NT2/D1 (cell line): ENCODE data around the gene PRKG1.

Experiments
- DNase-seq: peaks from one replicate; pipeline ENCODE4 v3.0.0-alpha.2; 2011; ENCODE audit warnings: low read depth, low spot score
- H3K27me3 ChIP-seq: 2 replicates; pipeline ENCODE4 v1.6.0; 2011; ENCODE audit warnings: mild to moderate bottlenecking; ENCODE audit not compliant: insufficient read length, insufficient read depth
- H3K36me3 ChIP-seq: 2 replicates; pipeline ENCODE4 v1.6.1; 2011; ENCODE audit warnings: mild to moderate bottlenecking, low read length, mixed read lengths; ENCODE audit not compliant: insufficient read depth, insufficient read length
- H3K4me1 ChIP-seq: 2 replicates; pipeline ENCODE4 v1.5.1; 2011; ENCODE audit not compliant: insufficient read depth, insufficient read length
- H3K4me3 ChIP-seq: 2 replicates; pipeline ENCODE4 v1.5.1; 2011; ENCODE audit warnings: low read depth; ENCODE audit not compliant: insufficient read length
- H3K9ac ChIP-seq: 2 replicates; pipeline ENCODE4 v1.6.0; 2011; ENCODE audit warnings: low read depth; ENCODE audit not compliant: insufficient read length
- H3K9me3 ChIP-seq: 2 replicates; pipeline ENCODE4 v1.5.1; 2011; ENCODE audit warnings: mild to moderate bottlenecking, low read length; ENCODE audit not compliant: insufficient read depth
- SUZ12 ChIP-seq: IDR thresholded peaks from 2 replicates; pipeline ENCODE4 v1.6.1; 2011; ENCODE audit not compliant: insufficient read length, insufficient read depth; ENCODE audit errors: extremely low read depth
- YY1 ChIP-seq: IDR thresholded peaks from 2 replicates; pipeline ENCODE4 v1.6.1; 2011; ENCODE audit not compliant: insufficient read length, insufficient read depth
- ZNF274 ChIP-seq: IDR thresholded peaks from 2 replicates; pipeline ENCODE4 v1.6.1; 2011; ENCODE audit warnings: mild to moderate bottlenecking, low read depth, low read length

PRKG1 gene

GRCh38 chr10:52318136-52318701 lies 1243.9 kb downstream of the PRKG1 start:
- DNase-seq, result no peak
- H3K4me3 ChIP-seq, result no peak overlapping the region
- no peaks in the 10 kb centered on the region for H3K9me3 ChIP-seq
- no peaks in the 10 kb centered on the region for H3K36me3 ChIP-seq
- TF ChIP-seq YY1 (no peak), ZNF274 (no peak), SUZ12 (no peak)
- no peak overlapping the region for H3K9ac ChIP-seq
- peaks cover 24% of the 10 kb centered on the region for H3K27me3 ChIP-seq
- no peaks in the 10 kb centered on the region for H3K4me1 ChIP-seq

DNA sequence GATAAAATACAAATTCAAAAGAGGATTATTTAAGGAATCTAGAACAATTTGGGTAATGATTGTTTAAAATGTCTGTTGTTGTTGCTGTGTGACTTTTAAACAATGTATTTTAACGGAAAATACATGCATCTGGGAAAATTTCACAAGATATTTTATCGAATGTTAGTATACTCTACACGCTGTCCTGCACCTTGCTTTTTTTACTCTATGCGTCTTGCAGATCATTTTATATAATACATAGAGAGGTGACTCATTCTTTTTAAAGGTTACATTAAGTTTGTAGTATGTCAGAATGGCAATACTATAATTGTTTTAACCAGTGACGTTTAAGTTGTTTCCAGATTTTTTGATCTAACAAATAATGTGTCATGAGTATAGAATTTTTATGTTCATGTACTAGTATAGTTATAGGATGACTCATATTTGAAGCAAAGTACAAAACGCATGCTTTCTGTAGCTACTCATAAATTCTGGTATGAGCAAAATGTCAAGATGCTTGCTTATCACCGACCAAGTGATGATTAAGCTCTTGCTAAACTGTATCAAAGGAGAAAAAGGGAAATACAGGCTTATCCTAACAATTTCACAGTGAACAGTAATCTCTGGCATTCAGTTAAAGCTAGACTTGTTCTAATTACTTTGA lies 1244.7 kb downstream of the PRKG1 start:
- Histone ChIP-seq H3K36me3 (no peaks in the 10 kb centered on the region), H3K4me3 (no peak overlapping the region), H3K27me3 (peaks cover 18% of the 10 kb centered on the region), H3K9me3 (no peaks in the 10 kb centered on the region), H3K9ac (no peak overlapping the region), H3K4me1 (no peaks in the 10 kb centered on the region)
- DNase-seq, result no peak
- no peak for TF ChIP-seq SUZ12
- no peak for TF ChIP-seq ZNF274
- TF ChIP-seq YY1, result no peak

DNA sequence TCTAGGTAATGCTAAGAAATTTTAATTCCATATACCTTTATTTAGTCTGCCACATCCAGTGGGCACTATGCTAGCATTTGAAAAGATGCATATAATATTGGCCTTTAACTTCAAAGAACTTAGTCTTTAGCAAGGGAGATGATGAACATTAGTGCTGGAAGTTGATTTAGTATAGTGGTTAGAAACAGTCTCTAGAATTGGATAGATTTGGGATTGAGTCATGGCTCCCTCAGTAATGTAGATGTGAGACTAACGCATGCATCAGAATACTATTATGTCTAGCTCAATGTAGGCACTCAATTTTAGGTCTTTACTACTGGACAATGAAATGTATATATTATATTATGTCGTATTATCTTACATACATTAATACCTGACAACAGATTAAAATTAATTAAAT lies 1245.6 kb downstream of the PRKG1 start:
- H3K36me3 ChIP-seq, result no peaks in the 10 kb centered on the region
- no peak for TF ChIP-seq SUZ12
- TF ChIP-seq ZNF274, result no peak
- no peak for TF ChIP-seq YY1
- no peaks in the 10 kb centered on the region for H3K4me1 ChIP-seq
- peaks cover 13% of the 10 kb centered on the region for H3K27me3 ChIP-seq
- no peak overlapping the region for H3K4me3 ChIP-seq
- no peak for DNase-seq
- H3K9me3 ChIP-seq, result no peaks in the 10 kb centered on the region
- no peak overlapping the region for H3K9ac ChIP-seq

DNA sequence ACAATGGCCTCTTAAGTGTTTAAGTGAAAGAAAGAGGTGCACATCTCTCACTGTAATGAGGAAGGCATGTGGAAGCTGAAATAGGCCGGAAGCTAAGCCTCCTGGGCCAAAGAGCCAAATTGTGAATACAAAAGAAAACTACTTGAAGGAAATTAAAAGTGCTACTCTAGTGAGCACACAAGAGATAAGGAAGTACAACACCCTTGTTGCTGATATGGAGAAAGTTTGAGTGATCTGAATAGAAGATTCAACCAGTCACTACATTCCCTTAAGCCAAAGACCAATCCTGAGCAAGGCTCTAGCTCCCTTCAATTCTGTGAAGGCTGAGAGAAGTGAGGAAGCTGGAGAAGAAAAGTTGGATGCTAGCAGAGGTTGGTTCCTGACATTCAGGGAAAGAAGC lies 1248.0 kb downstream of the PRKG1 start:
- H3K9ac ChIP-seq, result no peak overlapping the region
- no peak overlapping the region for H3K4me3 ChIP-seq
- H3K9me3 ChIP-seq, result no peaks in the 10 kb centered on the region
- no peak for DNase-seq
- TF ChIP-seq YY1, result no peak
- no peak for TF ChIP-seq ZNF274
- TF ChIP-seq SUZ12, result no peak
- no peaks in the 10 kb centered on the region for H3K36me3 ChIP-seq
- H3K4me1 ChIP-seq, result no peaks in the 10 kb centered on the region
- H3K27me3 ChIP-seq, result no peaks in the 10 kb centered on the region

DNA sequence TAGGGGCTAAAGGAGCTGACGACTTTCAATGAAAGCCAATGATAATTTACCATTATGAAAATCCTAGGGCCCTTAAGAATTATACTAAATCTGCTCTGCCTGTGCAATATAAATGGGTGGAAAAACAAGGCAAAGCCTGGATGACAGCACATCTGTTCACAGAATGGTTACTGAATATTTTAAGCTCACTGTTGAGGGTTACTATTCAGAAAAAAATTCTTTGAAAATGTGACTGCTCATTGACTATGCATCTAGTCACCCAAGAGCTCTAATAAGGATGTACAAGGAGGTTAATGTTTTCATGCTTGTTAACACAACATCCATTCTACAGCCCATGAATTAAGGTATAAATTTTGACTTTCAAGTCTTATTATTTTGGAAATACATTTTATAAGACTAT lies 1248.6 kb downstream of the PRKG1 start:
- H3K9me3 ChIP-seq, result no peaks in the 10 kb centered on the region
- DNase-seq, result no peak
- H3K27me3 ChIP-seq, result no peaks in the 10 kb centered on the region
- TF ChIP-seq ZNF274, result no peak
- no peak for TF ChIP-seq YY1
- TF ChIP-seq SUZ12, result no peak
- H3K4me3 ChIP-seq, result no peak overlapping the region
- no peak overlapping the region for H3K9ac ChIP-seq
- H3K4me1 ChIP-seq, result no peaks in the 10 kb centered on the region
- H3K36me3 ChIP-seq, result no peaks in the 10 kb centered on the region

- Histone ChIP-seq H3K36me3 (no peaks in the 10 kb centered on the region), H3K4me3 (no peak overlapping the region), H3K4me1 (no peaks in the 10 kb centered on the region), H3K27me3 (no peaks in the 10 kb centered on the region), H3K9ac (no peak overlapping the region), H3K9me3 (no peaks in the 10 kb centered on the region)
- no peak for TF ChIP-seq ZNF274
- no peak for TF ChIP-seq SUZ12
- TF ChIP-seq YY1, result no peak
- DNase-seq, result no peak
Observed at GRCh38 chr10:52326382-52326781, 1252.1 kb downstream of the PRKG1 start.

DNA sequence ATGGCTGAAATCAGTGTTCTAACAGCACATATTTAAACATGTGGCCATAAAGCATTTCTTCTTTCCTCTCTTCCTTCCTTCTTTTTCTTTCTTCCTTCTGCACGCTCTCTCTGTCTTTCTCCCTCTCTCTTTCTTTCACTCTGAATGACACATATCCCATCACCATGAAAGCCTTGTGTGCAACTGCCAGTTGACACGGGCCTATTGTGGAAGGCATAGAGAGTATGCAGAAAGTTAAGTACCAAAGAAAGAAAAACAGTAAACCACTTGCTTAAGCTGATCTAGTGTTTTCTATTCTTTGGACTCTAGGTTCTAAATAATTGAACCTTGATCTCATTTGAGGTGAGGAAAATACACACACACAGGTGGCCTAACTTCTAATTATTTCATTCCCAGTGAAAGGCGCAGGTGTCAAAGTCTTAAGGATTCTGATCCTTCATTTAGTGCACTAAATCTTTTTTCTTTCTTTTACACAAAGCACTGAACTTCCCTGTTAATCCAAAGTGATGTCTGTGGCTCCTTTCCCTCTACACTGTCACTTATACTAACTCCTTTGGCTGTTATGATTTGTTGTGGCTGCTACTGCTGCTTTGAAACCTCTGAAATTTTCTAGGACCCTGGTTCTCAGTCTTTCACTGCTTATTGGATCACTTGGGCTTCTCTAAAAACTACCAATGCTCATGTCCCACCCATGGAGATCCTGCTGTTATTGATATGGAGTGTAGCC lies 1257.5 kb downstream of the PRKG1 start:
- TF ChIP-seq ZNF274, result no peak
- TF ChIP-seq YY1, result no peak
- no peak for TF ChIP-seq SUZ12
- Histone ChIP-seq H3K27me3 (no peaks in the 10 kb centered on the region), H3K36me3 (no peaks in the 10 kb centered on the region), H3K4me3 (no peak overlapping the region), H3K4me1 (no peaks in the 10 kb centered on the region), H3K9me3 (no peaks in the 10 kb centered on the region), H3K9ac (no peak overlapping the region)
- no peak for DNase-seq
